IMR-90 (cell line): ENCODE results near the gene PEAK1. TPM values are rescaled to one million over a fixed set of nuclear protein-coding genes. Genes with fewer than 3 reads are reported as not detected.

Experiments
- ATAC-seq: fragments of 200-7000 bp; cut with Tn5 transposase; 2 replicates; pipeline ENCODE4 v1.9.1; 2020; ENCODE audit warnings: low read depth, mild to moderate bottlenecking, moderate library complexity
- Bru-seq: library from RNA; stranded (reverse); fragments of 400-500 nt; gene quantifications from one replicate; lab custom pipeline; 2021; lab: Mats Ljungman, UMichigan
- BruChase-seq, 2 experiments: library from RNA; stranded (reverse); fragments of 400-500 nt; gene quantifications; one replicate each; lab custom pipeline; 2021; lab: Mats Ljungman, UMichigan
- BruUV-seq: library from RNA; stranded (reverse); fragments of 400-500 nt; replicated peaks from 2 replicates; lab custom pipeline; 2021; lab: Mats Ljungman, UMichigan
- CTCF ChIA-PET: fragments of 300-600 bp; formaldehyde crosslinking; extraction: SDS; loops from one replicate; lab custom pipeline; 2021; ENCODE audit warnings: antibody characterized with exemption; lab: Yijun Ruan, JAX
- POLR2A ChIA-PET: fragments of 300-600 bp; sonication (Branson Sonifier 250); formaldehyde crosslinking; loops from one replicate; lab custom pipeline; 2022; ENCODE audit warnings: antibody characterized with exemption; ENCODE audit not compliant: unreplicated experiment; lab: Charles Lee
- DNase-seq: peaks from one replicate; pipeline ENCODE4 v3.0.0; 2013
- H2AFZ ChIP-seq: replicated peaks from 2 replicates; pipeline ENCODE3; 2013; ENCODE audit warnings: low read length, mild to moderate bottlenecking; ENCODE audit not compliant: poor library complexity
- H2AK5ac ChIP-seq: 2 replicates; pipeline ENCODE4 v1.6.1; 2013; ENCODE audit warnings: low read depth, low read length, inconsistent platforms
- H2AK9ac ChIP-seq: replicated peaks from 2 replicates; pipeline ENCODE3; 2013; ENCODE audit warnings: mild to moderate bottlenecking, low read depth, low read length, moderate library complexity; ENCODE audit not compliant: poor library complexity
- H2BK120ac ChIP-seq: 2 replicates; pipeline ENCODE4 v1.6.1; 2013; ENCODE audit warnings: low read depth, low read length, inconsistent platforms
- H2BK15ac ChIP-seq: 3 replicates; pipeline ENCODE4 v1.6.1; 2013; ENCODE audit warnings: low read depth, low read length, inconsistent platforms
- H2BK20ac ChIP-seq: 2 replicates; pipeline ENCODE4 v1.6.1; 2013; ENCODE audit warnings: low read depth, mild to moderate bottlenecking, inconsistent platforms, low read length, moderate library complexity
- H2BK5ac ChIP-seq: 2 replicates; pipeline ENCODE4 v1.6.1; 2013; ENCODE audit warnings: mild to moderate bottlenecking, low read depth, low read length, inconsistent platforms; ENCODE audit not compliant: poor library complexity, severe bottlenecking
- H3K14ac ChIP-seq: replicated peaks from 2 replicates; pipeline ENCODE4 v1.6.1; 2013; ENCODE audit warnings: low read depth, low read length, inconsistent platforms
- H3K18ac ChIP-seq: 2 replicates; pipeline ENCODE4 v1.6.1; 2013; ENCODE audit warnings: low read depth, low read length, control low read depth
- H3K23ac ChIP-seq: 2 replicates; pipeline ENCODE4 v1.6.1; 2013; ENCODE audit warnings: low read depth, low read length, inconsistent platforms
- H3K27ac ChIP-seq: 2 replicates; pipeline ENCODE4 v1.5.1; 2013; ENCODE audit warnings: mild to moderate bottlenecking, control low read depth, low read length; ENCODE audit not compliant: insufficient read depth
- H3K27me3 ChIP-seq: 2 replicates; pipeline ENCODE4 v1.6.1; 2013; ENCODE audit warnings: low read length; ENCODE audit not compliant: control insufficient read depth, insufficient read depth
- H3K36me3 ChIP-seq: 2 replicates; pipeline ENCODE4 v1.6.1; 2013; ENCODE audit warnings: low read length, mixed read lengths; ENCODE audit not compliant: control insufficient read depth, insufficient read depth
- H3K4ac ChIP-seq: 2 replicates; pipeline ENCODE4 v1.6.1; 2013; ENCODE audit warnings: low read depth, low read length, inconsistent platforms
- H3K4me1 ChIP-seq: 2 replicates; pipeline ENCODE4 v1.6.1; 2013; ENCODE audit warnings: low read length, mixed read lengths; ENCODE audit not compliant: control insufficient read depth, insufficient read depth
- H3K4me2 ChIP-seq: 2 replicates; pipeline ENCODE4 v1.6.1; 2013; ENCODE audit warnings: low read depth, mild to moderate bottlenecking, control low read depth, low read length, moderate library complexity
- H3K4me3 ChIP-seq: 2 replicates; pipeline ENCODE4 v1.5.1; 2013; ENCODE audit warnings: low read depth, mild to moderate bottlenecking, control low read depth, low read length, moderate library complexity; ENCODE audit not compliant: insufficient read depth
- H3K56ac ChIP-seq: 2 replicates; pipeline ENCODE4 v1.6.1; 2013; ENCODE audit warnings: low read length, inconsistent platforms; ENCODE audit not compliant: insufficient read depth; ENCODE audit errors: extremely low read depth
- H3K79me1 ChIP-seq, 2 experiments: 2 replicates each; pipeline ENCODE4 v1.6.1; 2013; ENCODE audit warnings: low read length in 2 of 2, inconsistent platforms in 1 of 2, low read depth in 1 of 2
- H3K9ac ChIP-seq: 2 replicates; pipeline ENCODE4 v1.6.1; 2013; ENCODE audit warnings: low read depth, low read length, control low read depth
- H3K9me1 ChIP-seq: 2 replicates; pipeline ENCODE4 v1.6.1; 2013; ENCODE audit warnings: low read length, inconsistent platforms; ENCODE audit not compliant: insufficient read depth
- H3K9me3 ChIP-seq: 2 replicates; pipeline ENCODE4 v1.6.1; 2013; ENCODE audit warnings: low read length; ENCODE audit not compliant: control insufficient read depth, insufficient read depth
- H4K20me1 ChIP-seq: 2 replicates; pipeline ENCODE4 v1.6.1; 2013; ENCODE audit warnings: low read length, inconsistent platforms; ENCODE audit not compliant: insufficient read depth
- H4K5ac ChIP-seq: 2 replicates; pipeline ENCODE4 v1.6.1; 2013; ENCODE audit warnings: mild to moderate bottlenecking, low read depth, low read length, control low read depth
- H4K8ac ChIP-seq, 2 experiments: 2 replicates each; pipeline ENCODE4 v1.6.1; 2013; ENCODE audit warnings: low read depth in 2 of 2, low read length in 2 of 2, control low read depth in 1 of 2, inconsistent platforms in 1 of 2
- H4K91ac ChIP-seq: 2 replicates; pipeline ENCODE4 v1.6.1; 2013; ENCODE audit warnings: low read depth, low read length, inconsistent platforms; ENCODE audit not compliant: insufficient read depth
- BHLHE40 ChIP-seq: fragments of 150-350 bp; IDR thresholded peaks from 2 replicates; pipeline ENCODE4 v1.6.1; 2016; ENCODE audit warnings: mild to moderate bottlenecking, low read depth, low read length
- CEBPB ChIP-seq: IDR thresholded peaks from 2 replicates; pipeline ENCODE4 v1.6.1; 2012; ENCODE audit warnings: low read depth, low read length, improper control_type of control experiment
- CHD1 ChIP-seq: IDR thresholded peaks from 2 replicates; pipeline ENCODE4 v1.6.1; 2012; ENCODE audit warnings: low read depth, low read length, improper control_type of control experiment
- FOS ChIP-seq: fragments of 150-350 bp; IDR thresholded peaks from 2 replicates; pipeline ENCODE4 v1.6.1; 2016; ENCODE audit warnings: low read depth, low read length
- MXI1 ChIP-seq: IDR thresholded peaks from 2 replicates; pipeline ENCODE4 v1.6.1; 2012; ENCODE audit warnings: low read depth, mild to moderate bottlenecking, low read length, moderate library complexity, borderline replicate concordance
- POLR2A ChIP-seq: IDR thresholded peaks from 2 replicates; pipeline ENCODE4 v1.6.1; 2012; ENCODE audit warnings: mild to moderate bottlenecking, low read depth, low read length
- WGBS, 2 experiments: methylation state at CpG; one replicate each; pipeline versions ENCODE4 v1.1.5 to v1.1.7; 2013; ENCODE audit warnings: missing lambda C conversion rate in 2 of 2; ENCODE audit not compliant: insufficient read length in 1 of 2; ENCODE audit errors: extremely low coverage in 2 of 2; 5-methylcytosine and 5-hydroxymethylcytosine counted together
- dilution Hi-C: fragments of 300-500 bp; cut with HindIII; formaldehyde crosslinking; loops from one replicate; pipeline ENCODE4 v1.14.3; 2018; ENCODE audit warnings: low sequenced_read_pairs; ENCODE audit not compliant: unreplicated experiment
- in situ Hi-C: fragments of 300-500 bp; cut with MboI; formaldehyde crosslinking; loops from 3 replicates; pipeline ENCODE4 v1.14.3; 2019; ENCODE audit warnings: low sequenced_read_pairs, inconsistent platforms, mixed read lengths
- intact Hi-C: fragments of 100-400 bp; cut with micrococcal nuclease; formaldehyde crosslinking; loops from 2 replicates; pipeline ENCODE4 v1.10.0; 2022
- long read RNA-seq: library from polyadenylated mRNA; unstranded; transcript quantifications from one replicate; pipeline ENCODE4 v2.0.0, GENCODE V29; 2021; ENCODE audit not compliant: unreplicated experiment
- polyA plus RNA-seq, 3 experiments: library from polyadenylated mRNA; depleted of rRNA; stranded (reverse); fragments of >200 nt; gene quantifications; 2 replicates each; pipeline ENCODE4 v1.2.3, GENCODE V29; 2012; ENCODE audit warnings: low replicate concordance in 1 of 3
- total RNA-seq: library from RNA; depleted of rRNA; stranded (reverse); fragments of >200 nt; gene quantifications from 2 replicates; pipeline ENCODE4 v1.2.3, GENCODE V29; 2012; rRNA removed
- TF ChIP-seq, protein P1 (sequence below): fragments of 150-350 bp; IDR thresholded peaks from 2 replicates; pipeline ENCODE4 v1.6.1; 2016; ENCODE audit warnings: low read depth, mild to moderate bottlenecking, low read length, moderate library complexity, borderline replicate concordance
- TF ChIP-seq, protein P2 (sequence below): conservative IDR thresholded peaks from 2 replicates; pipeline ENCODE4 v1.5.1; 2012; ENCODE audit warnings: mild to moderate bottlenecking, low read depth, low read length, improper control_type of control experiment

Gene PEAK1, protein sequence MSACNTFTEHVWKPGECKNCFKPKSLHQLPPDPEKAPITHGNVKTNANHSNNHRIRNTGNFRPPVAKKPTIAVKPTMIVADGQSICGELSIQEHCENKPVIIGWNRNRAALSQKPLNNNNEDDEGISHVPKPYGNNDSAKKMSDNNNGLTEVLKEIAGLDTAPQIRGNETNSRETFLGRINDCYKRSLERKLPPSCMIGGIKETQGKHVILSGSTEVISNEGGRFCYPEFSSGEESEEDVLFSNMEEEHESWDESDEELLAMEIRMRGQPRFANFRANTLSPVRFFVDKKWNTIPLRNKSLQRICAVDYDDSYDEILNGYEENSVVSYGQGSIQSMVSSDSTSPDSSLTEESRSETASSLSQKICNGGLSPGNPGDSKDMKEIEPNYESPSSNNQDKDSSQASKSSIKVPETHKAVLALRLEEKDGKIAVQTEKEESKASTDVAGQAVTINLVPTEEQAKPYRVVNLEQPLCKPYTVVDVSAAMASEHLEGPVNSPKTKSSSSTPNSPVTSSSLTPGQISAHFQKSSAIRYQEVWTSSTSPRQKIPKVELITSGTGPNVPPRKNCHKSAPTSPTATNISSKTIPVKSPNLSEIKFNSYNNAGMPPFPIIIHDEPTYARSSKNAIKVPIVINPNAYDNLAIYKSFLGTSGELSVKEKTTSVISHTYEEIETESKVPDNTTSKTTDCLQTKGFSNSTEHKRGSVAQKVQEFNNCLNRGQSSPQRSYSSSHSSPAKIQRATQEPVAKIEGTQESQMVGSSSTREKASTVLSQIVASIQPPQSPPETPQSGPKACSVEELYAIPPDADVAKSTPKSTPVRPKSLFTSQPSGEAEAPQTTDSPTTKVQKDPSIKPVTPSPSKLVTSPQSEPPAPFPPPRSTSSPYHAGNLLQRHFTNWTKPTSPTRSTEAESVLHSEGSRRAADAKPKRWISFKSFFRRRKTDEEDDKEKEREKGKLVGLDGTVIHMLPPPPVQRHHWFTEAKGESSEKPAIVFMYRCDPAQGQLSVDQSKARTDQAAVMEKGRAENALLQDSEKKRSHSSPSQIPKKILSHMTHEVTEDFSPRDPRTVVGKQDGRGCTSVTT (N-terminal part only)
- total RNA-seq = 43.9 and 49.2 TPM in 2 replicates
- polyA plus RNA-seq (2012; rRNA removed) = 21.5 TPM in 2 replicates
- 9.7 and 11.4 TPM in 2 replicates for polyA plus RNA-seq (2012; cell fraction: cytosol; rRNA removed)
- polyA plus RNA-seq (2012; cell fraction: nucleus; rRNA removed; ENCODE audit: low replicate concordance) = 15.4 and 44.4 TPM in 2 replicates
- Bru-seq, nascent RNA = percentile 97 among the genes with signal in this experiment
- percentile 95 among the genes with signal in this experiment for BruChase-seq, experiment 1, labeled RNA remaining after a 6-hour chase
- BruChase-seq, experiment 2, labeled RNA remaining after a 2-hour chase = percentile 96 among the genes with signal in this experiment
- long read RNA-seq, partial matches to known transcripts = 0 of 10 reads
- long read RNA-seq, other reads (novel, unspliced or antisense) = 9 of 10 reads

DNA sequence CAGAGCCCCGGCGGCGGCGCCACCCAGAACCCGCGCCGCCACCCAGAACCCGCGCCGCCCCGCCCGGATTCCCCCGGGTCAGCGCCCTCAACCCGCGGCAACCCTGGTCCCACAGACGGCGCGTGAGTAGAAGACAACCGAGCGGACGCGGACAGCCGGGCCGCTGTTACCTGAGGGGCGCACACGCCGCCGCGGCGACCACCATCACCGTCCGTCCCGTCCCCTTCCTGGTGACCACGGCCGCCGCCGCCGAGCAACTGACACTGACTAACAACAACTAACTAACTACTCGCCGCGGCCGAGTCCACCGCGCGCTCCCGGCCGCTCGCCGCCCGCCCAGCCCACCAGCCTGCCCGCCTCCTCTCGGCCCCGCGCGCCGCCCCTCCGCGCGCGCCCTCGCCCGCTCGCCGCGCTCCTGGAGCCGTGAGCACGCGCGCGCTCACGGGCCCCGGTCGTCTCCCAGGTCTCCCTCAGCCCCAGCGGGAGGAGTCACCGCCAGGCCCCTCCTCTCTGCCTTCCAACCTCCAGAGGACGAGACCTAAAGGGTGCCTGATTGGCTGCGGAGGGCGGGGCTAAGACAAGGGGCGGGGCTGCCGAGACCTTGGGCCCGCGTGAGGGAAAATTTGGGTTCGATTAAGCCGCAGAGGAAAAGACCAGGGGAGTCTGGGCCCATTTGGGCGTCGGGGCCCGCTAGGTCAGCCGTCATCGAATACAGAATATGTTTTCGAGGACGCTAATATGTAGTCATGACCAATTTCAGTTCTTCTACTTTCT, at the start of gene PEAK1:
Gene PEAK1, minus strand, starts transcription at position 269 of the 774 bp plus-strand sequence. CDS start 238,178 bp downstream, outside the sequence.
- Histone ChIP-seq H3K23ac (peak within 1 kb of the TSS; percentile 95), H2BK5ac (peak within 1 kb of the TSS; percentile 96), H3K18ac (peak within 1 kb of the TSS; percentile 91), H3K4me2 (peak within 1 kb of the TSS; percentile 97), H3K14ac (peak within 1 kb of the TSS; percentile 99), H3K36me3 (no peaks in the 10 kb centered on the region), H3K4me3 (peak within 1 kb of the TSS; percentile 94), H2BK20ac (peak within 1 kb of the TSS; percentile 92), H3K79me1 (peaks cover 21 to 56% of the 10 kb centered on the region in 2 experiments), H3K9ac (peak within 1 kb of the TSS; percentile 98), H4K5ac (peak within 1 kb of the TSS; percentile 98), H4K20me1 (peaks cover 36% of the 10 kb centered on the region), H3K56ac (peak within 1 kb of the TSS; percentile 97), H3K27ac (peak within 1 kb of the TSS; percentile 99), H3K4ac (peak within 1 kb of the TSS; percentile 98), H4K8ac (peak within 1 kb of the TSS; percentile 87 to 98), H2BK120ac (peak within 1 kb of the TSS; percentile 93), H3K9me1 (peaks cover 11% of the 10 kb centered on the region), H3K27me3 (no peaks in the 10 kb centered on the region), H3K4me1 (peaks cover 12% of the 10 kb centered on the region), H2AK5ac (peak within 1 kb of the TSS; percentile 93), H2AK9ac (peak within 1 kb of the TSS; percentile 97), H3K9me3 (no peaks in the 10 kb centered on the region), H4K91ac (peak within 1 kb of the TSS; percentile 95), H2AFZ (peak within 1 kb of the TSS; percentile 99), H2BK15ac (peak within 1 kb of the TSS; percentile 89)
- no TSS peak for BruUV-seq
- peak; percentile 95 for ATAC-seq
- intact Hi-C loops = loop anchor here (2.0 kb wide), 5 partner anchors 37 to 301 kb away; no protein-coding TSS in a partner anchor
- ChIA-PET POLR2A (no interaction called here), CTCF (interaction anchor here (0.5 to 1.7 kb wide), 2 partner anchors 9 to 301 kb away, joined by 3 to 5 read pairs; no protein-coding TSS in a partner anchor)
- in situ Hi-C loops = no loop called here
- DNase-seq = peak; percentile 98
- 0% methylated on average over 43 of the region's 92 CpGs; no CpG with 5 or more reads in 1 of the 2 experiments for WGBS, 2 experiments
- dilution Hi-C loops = no loop called here
- peak; percentile 73 for TF ChIP-seq BHLHE40
- TF ChIP-seq MXI1 = peak; percentile 70; the same call in 1 of the 2 replicates
- TF ChIP-seq, protein P1, sequence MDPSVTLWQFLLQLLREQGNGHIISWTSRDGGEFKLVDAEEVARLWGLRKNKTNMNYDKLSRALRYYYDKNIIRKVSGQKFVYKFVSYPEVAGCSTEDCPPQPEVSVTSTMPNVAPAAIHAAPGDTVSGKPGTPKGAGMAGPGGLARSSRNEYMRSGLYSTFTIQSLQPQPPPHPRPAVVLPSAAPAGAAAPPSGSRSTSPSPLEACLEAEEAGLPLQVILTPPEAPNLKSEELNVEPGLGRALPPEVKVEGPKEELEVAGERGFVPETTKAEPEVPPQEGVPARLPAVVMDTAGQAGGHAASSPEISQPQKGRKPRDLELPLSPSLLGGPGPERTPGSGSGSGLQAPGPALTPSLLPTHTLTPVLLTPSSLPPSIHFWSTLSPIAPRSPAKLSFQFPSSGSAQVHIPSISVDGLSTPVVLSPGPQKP = no peak
- TF ChIP-seq, protein P2, sequence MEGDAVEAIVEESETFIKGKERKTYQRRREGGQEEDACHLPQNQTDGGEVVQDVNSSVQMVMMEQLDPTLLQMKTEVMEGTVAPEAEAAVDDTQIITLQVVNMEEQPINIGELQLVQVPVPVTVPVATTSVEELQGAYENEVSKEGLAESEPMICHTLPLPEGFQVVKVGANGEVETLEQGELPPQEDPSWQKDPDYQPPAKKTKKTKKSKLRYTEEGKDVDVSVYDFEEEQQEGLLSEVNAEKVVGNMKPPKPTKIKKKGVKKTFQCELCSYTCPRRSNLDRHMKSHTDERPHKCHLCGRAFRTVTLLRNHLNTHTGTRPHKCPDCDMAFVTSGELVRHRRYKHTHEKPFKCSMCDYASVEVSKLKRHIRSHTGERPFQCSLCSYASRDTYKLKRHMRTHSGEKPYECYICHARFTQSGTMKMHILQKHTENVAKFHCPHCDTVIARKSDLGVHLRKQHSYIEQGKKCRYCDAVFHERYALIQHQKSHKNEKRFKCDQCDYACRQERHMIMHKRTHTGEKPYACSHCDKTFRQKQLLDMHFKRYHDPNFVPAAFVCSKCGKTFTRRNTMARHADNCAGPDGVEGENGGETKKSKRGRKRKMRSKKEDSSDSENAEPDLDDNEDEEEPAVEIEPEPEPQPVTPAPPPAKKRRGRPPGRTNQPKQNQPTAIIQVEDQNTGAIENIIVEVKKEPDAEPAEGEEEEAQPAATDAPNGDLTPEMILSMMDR = no peak
- TF ChIP-seq FOS = no peak
- no peak for TF ChIP-seq CEBPB
- no peak for TF ChIP-seq CHD1
- peak; percentile 91 for TF ChIP-seq POLR2A
